ENCODE measurements around the gene TNC.

TNC gene

GRCh38 chr9:115093520-115093919 lies 24.4 kb downstream of the TNC start:
- no peak for DNase-seq

- DNase-seq = no peak
Measured at GRCh38 chr9:115090486-115090885, 27.5 kb downstream of the TNC start.

- DNase-seq = no peak
Measured at GRCh38 chr9:115088860-115089259, 29.1 kb downstream of the TNC start.

GRCh38 chr9:115086886-115087285 lies 31.1 kb downstream of the TNC start:
- DNase-seq = no peak

GRCh38 chr9:115086461-115086860 lies 31.5 kb downstream of the TNC start:
- DNase-seq = no peak

GRCh38 chr9:115085773-115086377 lies 32.1 kb downstream of the TNC start:
- DNase-seq = no peak

GRCh38 chr9:115084709-115085108 lies 33.2 kb downstream of the TNC start:
- no peak for DNase-seq

- DNase-seq = no peak
Measured at GRCh38 chr9:115084157-115084556, 33.8 kb downstream of the TNC start.

GRCh38 chr9:115080242-115080641 lies 37.7 kb downstream of the TNC start:
- no peak for DNase-seq

GRCh38 chr9:115079156-115079555 lies 38.8 kb downstream of the TNC start:
- DNase-seq = no peak

GRCh38 chr9:115073456-115073855 lies 44.5 kb downstream of the TNC start:
- DNase-seq = no peak

GRCh38 chr9:115071176-115071575 lies 46.8 kb downstream of the TNC start:
- no peak for DNase-seq

- no peak for DNase-seq
Measured at GRCh38 chr9:115069771-115070170, 48.2 kb downstream of the TNC start.

GRCh38 chr9:115069302-115069701 lies 48.7 kb downstream of the TNC start:
- DNase-seq = no peak

- DNase-seq = no peak
Measured at GRCh38 chr9:115068031-115068430, 49.9 kb downstream of the TNC start.

GRCh38 chr9:115063058-115063845 lies 54.7 kb downstream of the TNC start:
- DNase-seq = no peak

GRCh38 chr9:115058684-115059315 lies 59.2 kb downstream of the TNC start:
- DNase-seq = no peak

GRCh38 chr9:115058175-115058574 lies 59.8 kb downstream of the TNC start:
- DNase-seq = no peak

GRCh38 chr9:115057559-115057958 lies 60.4 kb downstream of the TNC start:
- no peak for DNase-seq

GRCh38 chr9:115050002-115050490 lies 67.9 kb downstream of the TNC start:
- no peak for DNase-seq

GRCh38 chr9:115046824-115047223 lies 71.1 kb downstream of the TNC start:
- DNase-seq = no peak

- no peak for DNase-seq
Measured at GRCh38 chr9:115046199-115046598, 71.8 kb downstream of the TNC start.

GRCh38 chr9:115043632-115044031 lies 74.3 kb downstream of the TNC start:
- no peak for DNase-seq

All from CD4-positive, alpha-beta T cell treated with Interleukin-10 for 1 hour (primary cell).